ENCODE measurements around the gene CIRBP. TPM values are rescaled to one million over a fixed set of nuclear protein-coding genes. Genes with fewer than 3 reads are reported as not detected.

CIRBP gene
- total and polyA plus RNA-seq, 2 of the 13 experiments (the other 11 are each of a cell fraction or from before 2014, with no cell fraction given) = 133 to 140 TPM

DNA sequence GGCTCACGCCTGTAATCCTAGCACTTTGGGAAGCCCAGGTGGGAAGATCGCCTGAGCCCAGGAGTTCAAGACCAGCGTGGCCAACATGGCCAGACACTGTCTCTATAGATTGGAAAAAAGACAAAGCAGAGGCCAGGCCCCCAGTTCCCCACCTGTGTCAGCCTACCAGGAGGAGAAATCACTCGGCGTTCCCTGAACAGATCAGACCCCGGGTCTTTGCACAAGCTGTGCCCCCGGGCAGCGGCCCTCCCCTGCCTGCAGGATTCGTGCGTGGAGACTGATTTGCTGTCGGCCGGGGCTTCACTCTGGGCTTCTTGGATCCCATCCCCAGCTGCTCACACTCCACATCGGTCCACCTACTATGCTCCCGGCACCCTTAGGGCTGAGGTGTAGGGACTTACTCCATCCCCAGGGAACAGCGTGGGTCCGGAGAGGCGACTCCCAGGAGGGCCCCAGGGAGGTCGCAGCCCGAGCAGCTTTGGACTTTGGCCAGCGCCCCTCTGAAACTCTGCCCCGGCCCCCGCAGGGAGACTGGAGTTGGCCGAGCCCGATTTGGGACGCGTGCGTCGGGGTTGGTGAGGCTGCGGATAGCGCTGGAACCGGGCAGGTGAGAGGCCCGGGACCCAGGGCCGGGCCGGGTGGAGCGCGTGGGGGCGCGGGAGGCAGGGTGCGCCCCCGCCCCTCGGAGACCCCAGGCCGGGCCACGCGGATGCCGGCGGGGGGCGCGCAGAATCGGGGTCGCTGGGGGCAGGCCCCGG lies 16.0 kb downstream of the CIRBP start (continued):
- TF ChIP-seq HIVEP1 (CRISPR knock-in tag; IDR thresholded peaks at IDR 0.05) = no peak
- TF ChIP-seq, protein P1, sequence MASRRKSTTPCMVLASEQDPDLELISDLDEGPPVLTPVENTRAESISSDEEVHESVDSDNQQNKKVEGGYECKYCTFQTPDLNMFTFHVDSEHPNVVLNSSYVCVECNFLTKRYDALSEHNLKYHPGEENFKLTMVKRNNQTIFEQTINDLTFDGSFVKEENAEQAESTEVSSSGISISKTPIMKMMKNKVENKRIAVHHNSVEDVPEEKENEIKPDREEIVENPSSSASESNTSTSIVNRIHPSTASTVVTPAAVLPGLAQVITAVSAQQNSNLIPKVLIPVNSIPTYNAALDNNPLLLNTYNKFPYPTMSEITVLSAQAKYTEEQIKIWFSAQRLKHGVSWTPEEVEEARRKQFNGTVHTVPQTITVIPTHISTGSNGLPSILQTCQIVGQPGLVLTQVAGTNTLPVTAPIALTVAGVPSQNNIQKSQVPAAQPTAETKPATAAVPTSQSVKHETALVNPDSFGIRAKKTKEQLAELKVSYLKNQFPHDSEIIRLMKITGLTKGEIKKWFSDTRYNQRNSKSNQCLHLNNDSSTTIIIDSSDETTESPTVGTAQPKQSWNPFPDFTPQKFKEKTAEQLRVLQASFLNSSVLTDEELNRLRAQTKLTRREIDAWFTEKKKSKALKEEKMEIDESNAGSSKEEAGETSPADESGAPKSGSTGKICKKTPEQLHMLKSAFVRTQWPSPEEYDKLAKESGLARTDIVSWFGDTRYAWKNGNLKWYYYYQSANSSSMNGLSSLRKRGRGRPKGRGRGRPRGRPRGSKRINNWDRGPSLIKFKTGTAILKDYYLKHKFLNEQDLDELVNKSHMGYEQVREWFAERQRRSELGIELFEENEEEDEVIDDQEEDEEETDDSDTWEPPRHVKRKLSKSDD (CRISPR knock-in tag; IDR thresholded peaks at IDR 0.05; ENCODE audit: low read depth) = no peak
- TF ChIP-seq ZNF501 (CRISPR knock-in tag; IDR thresholded peaks at IDR 0.05) = 0 out of 2 replicates have a peak, but pooled peaks have one; percentile 48
- TF ChIP-seq RNF2 (conservative IDR thresholded peaks at IDR 0.05; ENCODE audit: low read depth) = no peak
- TF ChIP-seq ATM (IDR thresholded peaks at IDR 0.05; ENCODE audit: borderline replicate concordance) = no peak
- TF ChIP-seq ZBTB7B (CRISPR knock-in tag; IDR thresholded peaks at IDR 0.05) = peak; percentile 81
- TF ChIP-seq ZBTB42 (CRISPR knock-in tag; IDR thresholded peaks at IDR 0.05) = no peak
- TF ChIP-seq ZNF446 (CRISPR knock-in tag; IDR thresholded peaks at IDR 0.05) = no peak
- no peak for TF ChIP-seq RFXANK (CRISPR knock-in tag; IDR thresholded peaks at IDR 0.05)
- no peak; the same call in 1 of the 2 replicates for TF ChIP-seq NFKB2 (CRISPR knock-in tag; IDR thresholded peaks at IDR 0.05; ENCODE audit: borderline replicate concordance)
- no peak for TF ChIP-seq ZNF552 (CRISPR knock-in tag; IDR thresholded peaks at IDR 0.05; ENCODE audit: borderline replicate concordance)
- TF ChIP-seq PHF5A (CRISPR knock-in tag; IDR thresholded peaks at IDR 0.05; ENCODE audit: low read depth, unreplicated experiment) = no peak
- peak; percentile 61; the same call in 1 of the 2 replicates for TF ChIP-seq ZNF430 (CRISPR knock-in tag; IDR thresholded peaks at IDR 0.05)

Data from HepG2 (cell line).